ENCODE measurements around the gene PLCB1.

Gene PLCB1

GRCh38 chr20:8163543-8163942 is 31.5 kb downstream of the PLCB1 start:
- H3K9ac ChIP-seq (ENCODE audit: low read depth, low read length, poor library complexity): no peak overlapping the region
- H3K4me2 ChIP-seq (ENCODE audit: insufficient read depth, low read length, poor library complexity, severe bottlenecking): no peak overlapping the region
- no peaks in the 10 kb centered on the region for H3K36me3 ChIP-seq (replicated peaks in 1 of 2; ENCODE audit: control insufficient read depth in 2 of 2, insufficient read depth in 2 of 2, low read length in 2 of 2)
- no CpG with 5 or more reads among the region's 4 CpGs for WGBS, 2 donors (ENCODE audit: extremely low coverage in 2 of 2, insufficient read length in 2 of 2, insufficient replicate concordance in 1 of 2)
- H3K79me1 ChIP-seq (ENCODE audit: low read depth, low read length): no peaks in the 10 kb centered on the region
- H2BK5ac ChIP-seq (ENCODE audit: low read length): no peak overlapping the region
- H2AFZ ChIP-seq (ENCODE audit: low read length): no peak overlapping the region
- H3K4me3 ChIP-seq (ENCODE audit: low read length in 2 of 2): no peak overlapping the region
- no peaks in the 10 kb centered on the region for H3K27me3 ChIP-seq (ENCODE audit: control insufficient read depth in 3 of 3, insufficient read depth in 3 of 3, low read depth in 1 of 3, low read length in 3 of 3)
- H2BK120ac ChIP-seq (ENCODE audit: low read depth, low read length): no peak overlapping the region
- no peak overlapping the region for H3K18ac ChIP-seq (ENCODE audit: low read length)
- H4K91ac ChIP-seq (ENCODE audit: low read depth, low read length, poor library complexity): no peak overlapping the region
- H4K8ac ChIP-seq (ENCODE audit: low read depth, low read length): no peak overlapping the region
- H2BK15ac ChIP-seq (ENCODE audit: low read length): no peak overlapping the region
- no peak overlapping the region for H3K14ac ChIP-seq (ENCODE audit: low read length)
- no peak overlapping the region for H3K23ac ChIP-seq (ENCODE audit: low read depth, low read length, poor library complexity)
- no peak overlapping the region for H2AK5ac ChIP-seq (ENCODE audit: low read depth, low read length)
- peaks cover 0 to 3% of the 10 kb centered on the region in 2 donors for H3K4me1 ChIP-seq (ENCODE audit: control insufficient read depth in 2 of 2, insufficient read depth in 1 of 2, low read depth in 1 of 2, low read length in 2 of 2)
- DNase-seq (ENCODE audit: low spot score): no peak
- no peak overlapping the region for H2BK12ac ChIP-seq (ENCODE audit: low read length)
- peaks cover 2 to 4% of the 10 kb centered on the region in 2 donors for H3K9me3 ChIP-seq (replicated peaks in 1 of 2; ENCODE audit: control insufficient read depth in 2 of 2, insufficient read depth in 1 of 2, low read depth in 1 of 2, low read length in 2 of 2)
- no peak overlapping the region for H3K27ac ChIP-seq (replicated peaks; ENCODE audit: low read length)
- no peak overlapping the region for H3K4ac ChIP-seq (ENCODE audit: low read length)

GRCh38 chr20:8166730-8167129 is 34.7 kb downstream of the PLCB1 start:
- Histone ChIP-seq H3K9me3 (replicated peaks in 1 of 2; ENCODE audit: control insufficient read depth in 2 of 2, insufficient read depth in 1 of 2, low read depth in 1 of 2, low read length in 2 of 2) (no peaks in the 10 kb centered on the region), H2AFZ (ENCODE audit: low read length) (no peak overlapping the region), H3K27me3 (ENCODE audit: control insufficient read depth in 3 of 3, insufficient read depth in 3 of 3, low read depth in 1 of 3, low read length in 3 of 3) (no peaks in the 10 kb centered on the region), H3K4me2 (ENCODE audit: insufficient read depth, low read length, poor library complexity, severe bottlenecking) (no peak overlapping the region), H2AK5ac (ENCODE audit: low read depth, low read length) (no peak overlapping the region), H3K27ac (replicated peaks; ENCODE audit: low read length) (no peak overlapping the region), H3K23ac (ENCODE audit: low read depth, low read length, poor library complexity) (no peak overlapping the region), H2BK120ac (ENCODE audit: low read depth, low read length) (no peak overlapping the region), H2BK5ac (ENCODE audit: low read length) (no peak overlapping the region), H3K18ac (ENCODE audit: low read length) (no peak overlapping the region), H4K8ac (ENCODE audit: low read depth, low read length) (no peak overlapping the region), H3K4me3 (ENCODE audit: low read length in 2 of 2) (no peak overlapping the region), H2BK15ac (ENCODE audit: low read length) (no peak overlapping the region), H3K14ac (ENCODE audit: low read length) (no peak overlapping the region), H3K79me1 (ENCODE audit: low read depth, low read length) (no peaks in the 10 kb centered on the region), H3K4me1 (ENCODE audit: control insufficient read depth in 2 of 2, insufficient read depth in 1 of 2, low read depth in 1 of 2, low read length in 2 of 2) (no peaks in the 10 kb centered on the region), H3K4ac (ENCODE audit: low read length) (no peak overlapping the region), H3K36me3 (replicated peaks in 1 of 2; ENCODE audit: control insufficient read depth in 2 of 2, insufficient read depth in 2 of 2, low read length in 2 of 2) (no peaks in the 10 kb centered on the region), H2BK12ac (ENCODE audit: low read length) (no peak overlapping the region), H4K91ac (ENCODE audit: low read depth, low read length, poor library complexity) (no peak overlapping the region), H3K9ac (ENCODE audit: low read depth, low read length, poor library complexity) (no peak overlapping the region)
- no peak for DNase-seq (ENCODE audit: low spot score)
- no CpG with 5 or more reads among the region's 7 CpGs for WGBS, 2 donors (ENCODE audit: extremely low coverage in 2 of 2, insufficient read length in 2 of 2, insufficient replicate concordance in 1 of 2)

GRCh38 chr20:8168785-8169288 is 36.8 kb downstream of the PLCB1 start:
- no peaks in the 10 kb centered on the region for H3K9me3 ChIP-seq (replicated peaks in 1 of 2; ENCODE audit: control insufficient read depth in 2 of 2, insufficient read depth in 1 of 2, low read depth in 1 of 2, low read length in 2 of 2)
- H3K27me3 ChIP-seq (ENCODE audit: control insufficient read depth in 3 of 3, insufficient read depth in 3 of 3, low read depth in 1 of 3, low read length in 3 of 3): no peaks in the 10 kb centered on the region
- no peak overlapping the region for H4K8ac ChIP-seq (ENCODE audit: low read depth, low read length)
- no peak overlapping the region for H3K27ac ChIP-seq (replicated peaks; ENCODE audit: low read length)
- no peaks in the 10 kb centered on the region for H3K79me1 ChIP-seq (ENCODE audit: low read depth, low read length)
- no peak overlapping the region for H2BK15ac ChIP-seq (ENCODE audit: low read length)
- no peak overlapping the region for H3K4me2 ChIP-seq (ENCODE audit: insufficient read depth, low read length, poor library complexity, severe bottlenecking)
- H3K36me3 ChIP-seq (replicated peaks in 1 of 2; ENCODE audit: control insufficient read depth in 2 of 2, insufficient read depth in 2 of 2, low read length in 2 of 2): no peaks in the 10 kb centered on the region
- no peak overlapping the region for H2BK12ac ChIP-seq (ENCODE audit: low read length)
- DNase-seq (ENCODE audit: low spot score): no peak
- no peak overlapping the region for H3K14ac ChIP-seq (ENCODE audit: low read length)
- no peak overlapping the region for H2BK5ac ChIP-seq (ENCODE audit: low read length)
- no peak overlapping the region for H2AK5ac ChIP-seq (ENCODE audit: low read depth, low read length)
- H3K4me1 ChIP-seq (ENCODE audit: control insufficient read depth in 2 of 2, insufficient read depth in 1 of 2, low read depth in 1 of 2, low read length in 2 of 2): no peaks in the 10 kb centered on the region
- no peak overlapping the region for H3K4ac ChIP-seq (ENCODE audit: low read length)
- H4K91ac ChIP-seq (ENCODE audit: low read depth, low read length, poor library complexity): no peak overlapping the region
- H3K18ac ChIP-seq (ENCODE audit: low read length): no peak overlapping the region
- H3K23ac ChIP-seq (ENCODE audit: low read depth, low read length, poor library complexity): no peak overlapping the region
- no CpG with 5 or more reads among the region's 3 CpGs for WGBS, 2 donors (ENCODE audit: extremely low coverage in 2 of 2, insufficient read length in 2 of 2, insufficient replicate concordance in 1 of 2)
- H3K4me3 ChIP-seq (ENCODE audit: low read length in 2 of 2): no peak overlapping the region
- H3K9ac ChIP-seq (ENCODE audit: low read depth, low read length, poor library complexity): no peak overlapping the region
- H2BK120ac ChIP-seq (ENCODE audit: low read depth, low read length): no peak overlapping the region
- no peak overlapping the region for H2AFZ ChIP-seq (ENCODE audit: low read length)

- no peak overlapping the region for H4K8ac ChIP-seq (ENCODE audit: low read depth, low read length)
- H2BK12ac ChIP-seq (ENCODE audit: low read length): no peak overlapping the region
- no peak overlapping the region for H4K91ac ChIP-seq (ENCODE audit: low read depth, low read length, poor library complexity)
- no peak overlapping the region for H2BK15ac ChIP-seq (ENCODE audit: low read length)
- H3K27me3 ChIP-seq (ENCODE audit: control insufficient read depth in 3 of 3, insufficient read depth in 3 of 3, low read depth in 1 of 3, low read length in 3 of 3): no peaks in the 10 kb centered on the region
- H3K36me3 ChIP-seq (replicated peaks in 1 of 2; ENCODE audit: control insufficient read depth in 2 of 2, insufficient read depth in 2 of 2, low read length in 2 of 2): no peaks in the 10 kb centered on the region
- H2AK5ac ChIP-seq (ENCODE audit: low read depth, low read length): no peak overlapping the region
- no peak overlapping the region for H2BK5ac ChIP-seq (ENCODE audit: low read length)
- H3K14ac ChIP-seq (ENCODE audit: low read length): no peak overlapping the region
- no peak overlapping the region for H2AFZ ChIP-seq (ENCODE audit: low read length)
- no peaks in the 10 kb centered on the region for H3K4me1 ChIP-seq (ENCODE audit: control insufficient read depth in 2 of 2, insufficient read depth in 1 of 2, low read depth in 1 of 2, low read length in 2 of 2)
- H3K27ac ChIP-seq (replicated peaks; ENCODE audit: low read length): no peak overlapping the region
- no peak overlapping the region for H2BK120ac ChIP-seq (ENCODE audit: low read depth, low read length)
- H3K9me3 ChIP-seq (replicated peaks in 1 of 2; ENCODE audit: control insufficient read depth in 2 of 2, insufficient read depth in 1 of 2, low read depth in 1 of 2, low read length in 2 of 2): no peaks in the 10 kb centered on the region
- no peak for DNase-seq (ENCODE audit: low spot score)
- no peak overlapping the region for H3K23ac ChIP-seq (ENCODE audit: low read depth, low read length, poor library complexity)
- no peaks in the 10 kb centered on the region for H3K79me1 ChIP-seq (ENCODE audit: low read depth, low read length)
- no peak overlapping the region for H3K18ac ChIP-seq (ENCODE audit: low read length)
- no peak overlapping the region for H3K9ac ChIP-seq (ENCODE audit: low read depth, low read length, poor library complexity)
- no CpG with 5 or more reads among the region's 1 CpG for WGBS, 2 donors (ENCODE audit: extremely low coverage in 2 of 2, insufficient read length in 2 of 2, insufficient replicate concordance in 1 of 2)
- no peak overlapping the region for H3K4ac ChIP-seq (ENCODE audit: low read length)
- no peak overlapping the region for H3K4me2 ChIP-seq (ENCODE audit: insufficient read depth, low read length, poor library complexity, severe bottlenecking)
- H3K4me3 ChIP-seq (ENCODE audit: low read length in 2 of 2): no peak overlapping the region
Observed at GRCh38 chr20:8170921-8171320, 38.9 kb downstream of the PLCB1 start.

Data from neuronal stem cell (in vitro differentiated cells).